ENCODE results near the gene MTCH2.

The MTCH2 gene

GRCh38 chr11:47607380-47607779 is 35.0 kb downstream of the MTCH2 start:
- Histone ChIP-seq H3F3A (ENCODE audit: insufficient read depth, low read length) (no peaks in the 10 kb centered on the region), H3K9me3 (ENCODE audit: low read length) (no peaks in the 10 kb centered on the region), H3K27ac (ENCODE audit: low read depth, low read length, poor library complexity, severe bottlenecking) (no peak overlapping the region), H3K79me2 (ENCODE audit: insufficient read depth, low read length) (no peaks in the 10 kb centered on the region), H3K36me3 (ENCODE audit: insufficient read depth, low read length) (no peaks in the 10 kb centered on the region), H2AFZ (ENCODE audit: low read length) (no peak overlapping the region), H3K4me3 (ENCODE audit: low read depth, low read length, poor library complexity, severe bottlenecking) (no peak overlapping the region), H3K9ac (ENCODE audit: low read length) (no peak overlapping the region), H3K4me2 (ENCODE audit: low read length) (no peak overlapping the region), H3K27me3 (ENCODE audit: insufficient read depth, low read length) (peaks cover 5% of the 10 kb centered on the region; the same call in 1 of the 2 replicates), H4K20me1 (ENCODE audit: insufficient read depth, low read length) (no peaks in the 10 kb centered on the region), H3K9me2 (ENCODE audit: low read depth, low read length) (no peaks in the 10 kb centered on the region), H3K4me1 (ENCODE audit: insufficient read depth, low read length, severe bottlenecking) (peaks cover 13% of the 10 kb centered on the region)
- TF ChIP-seq CTCF (IDR thresholded peaks at IDR 0.05; ENCODE audit: low read length) = no peak

GRCh38 chr11:47606731-47607130 is 35.6 kb downstream of the MTCH2 start:
- Histone ChIP-seq H3K9ac (ENCODE audit: low read length) (no peak overlapping the region), H3K4me3 (ENCODE audit: low read depth, low read length, poor library complexity, severe bottlenecking) (no peak overlapping the region), H3K9me2 (ENCODE audit: low read depth, low read length) (no peaks in the 10 kb centered on the region), H3K9me3 (ENCODE audit: low read length) (no peaks in the 10 kb centered on the region), H3K4me1 (ENCODE audit: insufficient read depth, low read length, severe bottlenecking) (peaks cover 8% of the 10 kb centered on the region), H3K79me2 (ENCODE audit: insufficient read depth, low read length) (no peaks in the 10 kb centered on the region), H2AFZ (ENCODE audit: low read length) (no peak overlapping the region), H3K4me2 (ENCODE audit: low read length) (no peak overlapping the region), H3K36me3 (ENCODE audit: insufficient read depth, low read length) (no peaks in the 10 kb centered on the region), H3F3A (ENCODE audit: insufficient read depth, low read length) (no peaks in the 10 kb centered on the region), H4K20me1 (ENCODE audit: insufficient read depth, low read length) (no peaks in the 10 kb centered on the region), H3K27me3 (ENCODE audit: insufficient read depth, low read length) (peaks cover 5% of the 10 kb centered on the region; the same call in 1 of the 2 replicates), H3K27ac (ENCODE audit: low read depth, low read length, poor library complexity, severe bottlenecking) (no peak overlapping the region)
- TF ChIP-seq CTCF (IDR thresholded peaks at IDR 0.05; ENCODE audit: low read length) (no peak), EZH2 (IDR thresholded peaks at IDR 0.05; ENCODE audit: borderline replicate concordance, low read length) (no peak)

- no peak overlapping the region for H3K9ac ChIP-seq (ENCODE audit: low read length)
- no peaks in the 10 kb centered on the region for H3K36me3 ChIP-seq (ENCODE audit: insufficient read depth, low read length)
- peaks cover under 1% of the 10 kb centered on the region for H3K4me1 ChIP-seq (ENCODE audit: insufficient read depth, low read length, severe bottlenecking)
- no peaks in the 10 kb centered on the region for H3K9me3 ChIP-seq (ENCODE audit: low read length)
- no peaks in the 10 kb centered on the region for H4K20me1 ChIP-seq (ENCODE audit: insufficient read depth, low read length)
- H3K4me2 ChIP-seq (ENCODE audit: low read length) = no peak overlapping the region
- H3F3A ChIP-seq (ENCODE audit: insufficient read depth, low read length) = no peaks in the 10 kb centered on the region
- H3K27me3 ChIP-seq (ENCODE audit: insufficient read depth, low read length) = peaks cover 5% of the 10 kb centered on the region; the same call in 1 of the 2 replicates
- H2AFZ ChIP-seq (ENCODE audit: low read length) = no peak overlapping the region
- H3K27ac ChIP-seq (ENCODE audit: low read depth, low read length, poor library complexity, severe bottlenecking) = no peak overlapping the region
- H3K79me2 ChIP-seq (ENCODE audit: insufficient read depth, low read length) = no peaks in the 10 kb centered on the region
- TF ChIP-seq CTCF (IDR thresholded peaks at IDR 0.05; ENCODE audit: low read length) (no peak), EZH2 (IDR thresholded peaks at IDR 0.05; ENCODE audit: borderline replicate concordance, low read length) (no peak)
- H3K9me2 ChIP-seq (ENCODE audit: low read depth, low read length) = no peaks in the 10 kb centered on the region
- H3K4me3 ChIP-seq (ENCODE audit: low read depth, low read length, poor library complexity, severe bottlenecking) = no peak overlapping the region
These were observed 36.4 kb downstream of the MTCH2 start for GRCh38 chr11:47605921-47606320.
